GM10266 (cell line): Measurements from ENCODE around the gene VIP.

Experiments used
- DNase-seq: peaks from one replicate; pipeline ENCODE4 v3.0.0; 2012; ENCODE audit errors: extremely low spot score
- TF ChIP-seq, protein P1 (sequence below): IDR thresholded peaks from 2 replicates; pipeline ENCODE4 v1.5.1; 2012; ENCODE audit warnings: mild to moderate bottlenecking, low read depth; ENCODE audit not compliant: control insufficient read depth, insufficient read depth; ENCODE audit errors: missing control alignments

VIP gene

DNA sequence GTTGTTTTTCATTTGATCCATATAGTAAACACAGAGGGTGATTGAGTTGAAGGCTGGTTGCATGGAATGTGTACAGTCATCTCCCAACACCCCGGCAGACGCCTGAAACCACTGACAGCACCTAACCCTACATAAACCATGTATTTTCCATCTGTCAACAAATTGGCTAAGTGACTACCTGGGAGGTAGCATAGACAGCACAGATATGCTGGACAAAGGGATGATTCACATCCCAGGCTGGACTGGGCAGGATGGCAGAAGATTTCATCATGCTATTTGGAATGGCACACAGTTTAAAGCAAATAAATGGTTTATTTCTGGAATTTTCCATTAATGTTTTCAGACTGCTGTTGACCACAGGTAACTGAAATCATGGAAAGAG, 4.4 kb upstream of the VIP start:
- DNase-seq, result no peak
- TF ChIP-seq, protein P1, sequence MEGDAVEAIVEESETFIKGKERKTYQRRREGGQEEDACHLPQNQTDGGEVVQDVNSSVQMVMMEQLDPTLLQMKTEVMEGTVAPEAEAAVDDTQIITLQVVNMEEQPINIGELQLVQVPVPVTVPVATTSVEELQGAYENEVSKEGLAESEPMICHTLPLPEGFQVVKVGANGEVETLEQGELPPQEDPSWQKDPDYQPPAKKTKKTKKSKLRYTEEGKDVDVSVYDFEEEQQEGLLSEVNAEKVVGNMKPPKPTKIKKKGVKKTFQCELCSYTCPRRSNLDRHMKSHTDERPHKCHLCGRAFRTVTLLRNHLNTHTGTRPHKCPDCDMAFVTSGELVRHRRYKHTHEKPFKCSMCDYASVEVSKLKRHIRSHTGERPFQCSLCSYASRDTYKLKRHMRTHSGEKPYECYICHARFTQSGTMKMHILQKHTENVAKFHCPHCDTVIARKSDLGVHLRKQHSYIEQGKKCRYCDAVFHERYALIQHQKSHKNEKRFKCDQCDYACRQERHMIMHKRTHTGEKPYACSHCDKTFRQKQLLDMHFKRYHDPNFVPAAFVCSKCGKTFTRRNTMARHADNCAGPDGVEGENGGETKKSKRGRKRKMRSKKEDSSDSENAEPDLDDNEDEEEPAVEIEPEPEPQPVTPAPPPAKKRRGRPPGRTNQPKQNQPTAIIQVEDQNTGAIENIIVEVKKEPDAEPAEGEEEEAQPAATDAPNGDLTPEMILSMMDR, result no peak

DNA sequence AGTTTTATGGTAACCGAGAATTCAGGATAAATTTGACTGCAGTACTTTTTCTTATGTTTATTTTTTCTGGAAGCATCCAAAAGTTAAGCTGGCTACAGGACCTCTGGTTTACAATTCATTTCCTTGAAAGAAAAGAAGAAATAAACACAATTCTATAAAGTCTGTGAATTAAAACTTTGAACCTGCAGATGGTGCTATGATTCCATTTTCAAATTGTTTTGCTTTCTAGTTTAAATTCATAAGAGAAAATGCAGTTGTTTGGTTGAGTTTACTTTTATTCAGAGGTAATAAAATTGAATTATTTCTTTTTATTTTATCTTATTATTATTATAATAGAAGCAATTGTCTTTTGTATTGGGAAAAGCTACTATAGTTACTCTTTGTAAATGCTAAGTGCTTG, 1.8 kb upstream of the VIP start:
- DNase-seq, result no peak
- TF ChIP-seq, protein P1, result no peak

DNA sequence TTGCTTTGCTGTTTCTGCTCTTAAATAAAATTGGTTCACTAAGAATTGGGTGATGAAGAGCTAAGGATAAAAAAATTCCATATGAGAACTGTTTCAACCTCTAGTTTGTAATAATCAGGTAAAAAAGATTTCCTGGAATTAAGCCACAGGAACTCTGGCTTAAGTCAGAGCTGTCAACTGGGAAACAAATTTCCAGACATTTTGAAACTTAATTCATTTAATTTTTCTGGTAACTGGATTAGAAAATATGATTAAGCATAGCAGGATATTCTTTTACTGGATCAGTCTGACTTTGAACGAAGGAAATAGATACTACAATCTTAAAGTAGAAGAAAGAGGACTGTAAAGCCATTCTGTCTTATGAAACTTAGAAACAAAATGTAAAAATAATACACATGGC, 1.3 kb upstream of the VIP start:
- TF ChIP-seq, protein P1, result no peak
- DNase-seq, result no peak

DNA sequence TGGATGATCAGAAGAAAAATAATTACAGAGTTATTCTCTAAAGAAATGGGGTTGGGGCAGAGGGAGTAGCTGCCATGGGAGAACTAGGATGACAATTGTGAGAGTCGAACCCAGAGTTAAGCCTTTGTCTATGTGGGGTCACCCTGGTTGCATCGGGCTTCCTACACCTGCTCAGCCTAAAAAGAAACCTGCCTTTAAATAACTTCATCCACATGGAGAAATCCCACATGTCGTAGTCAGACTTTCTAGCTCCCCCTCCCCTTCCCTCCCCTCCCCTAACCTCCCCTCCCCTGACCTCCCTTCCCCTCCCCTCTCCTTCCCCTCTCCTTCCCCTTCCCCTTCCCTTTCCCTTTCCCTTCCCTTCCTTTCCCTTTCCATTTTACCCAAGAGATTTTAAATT, 14.7 kb downstream of the VIP start:
- TF ChIP-seq, protein P1, result no peak
- DNase-seq, result no peak

DNA sequence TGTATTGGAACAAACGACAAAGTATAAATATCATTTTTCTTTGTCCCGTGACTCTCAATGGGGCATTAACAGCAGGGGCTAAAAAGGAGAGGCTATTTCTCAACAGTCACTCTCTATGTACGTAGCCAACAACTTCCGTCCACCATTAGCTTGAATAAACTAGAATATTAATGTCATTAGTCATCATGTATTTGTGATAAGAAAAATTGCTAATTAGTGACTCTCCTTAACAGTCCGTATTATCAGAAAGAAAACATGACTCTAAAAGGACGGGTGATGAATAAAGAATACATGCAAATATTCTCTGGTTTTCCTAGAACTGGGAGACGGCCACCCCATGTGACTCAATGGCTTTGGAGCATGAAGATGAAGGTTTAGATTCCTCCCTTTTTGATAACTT, 18.6 kb downstream of the VIP start:
- TF ChIP-seq, protein P1, result no peak
- no peak for DNase-seq

DNA sequence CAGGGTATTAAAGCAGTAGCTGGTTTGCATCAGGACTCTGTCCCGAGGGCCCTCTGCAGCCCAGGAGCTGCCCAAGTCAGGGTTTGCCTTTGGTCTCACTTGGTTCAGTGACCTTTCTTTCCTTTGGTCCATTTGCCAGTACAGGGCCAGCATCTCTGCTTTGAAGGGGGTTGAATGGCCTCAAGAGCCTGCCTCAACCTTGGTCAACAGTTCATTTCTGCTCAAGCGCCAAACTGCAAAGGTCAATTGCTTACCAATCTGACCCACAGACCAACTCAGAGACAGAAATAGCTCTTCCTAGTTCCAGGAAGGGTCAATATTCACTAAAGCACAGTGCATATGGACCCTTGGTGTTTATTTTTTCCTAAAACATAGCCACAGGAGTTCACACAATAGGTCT, 19.4 kb downstream of the VIP start:
- no peak for DNase-seq
- TF ChIP-seq, protein P1, result no peak

DNA sequence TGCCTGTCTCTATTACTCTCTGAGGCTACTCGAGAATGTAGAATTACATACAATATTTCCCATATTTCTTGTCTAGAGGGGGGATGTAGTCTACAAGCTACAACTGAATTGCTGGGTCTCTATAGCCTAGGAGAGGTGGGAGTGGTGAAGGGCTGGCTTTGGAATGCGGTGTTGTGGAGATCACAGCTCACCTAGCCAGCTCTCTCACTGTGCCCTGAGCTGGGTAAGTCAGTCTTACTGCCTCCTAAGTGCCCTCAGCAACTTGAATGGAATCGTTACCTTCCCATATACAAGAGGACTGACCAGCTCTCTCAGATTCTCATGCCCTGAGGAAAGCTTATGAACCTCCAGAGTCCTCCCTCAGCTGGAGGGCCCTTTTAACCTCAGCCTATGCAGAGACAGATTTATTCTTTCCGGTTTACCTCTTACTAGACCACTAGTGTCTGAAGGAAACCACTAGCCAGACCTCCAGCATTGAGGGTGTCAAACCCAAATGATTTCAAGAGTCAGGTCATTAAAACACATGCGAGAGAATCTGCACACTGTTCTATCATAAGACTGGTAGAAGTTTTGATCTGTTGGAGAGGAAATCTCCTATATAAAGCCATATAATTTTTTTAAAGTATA, 20.6 kb downstream of the VIP start:
- TF ChIP-seq, protein P1, result no peak
- DNase-seq, result no peak
